Cardiac fibroblast (primary cell): ENCODE measurements around the gene STOML1.

Experiments used
- DNase-seq, 2 donors: peaks; one replicate each; pipeline versions ENCODE4 v3.0.0 to v3.0.0-alpha.2; 2010; ENCODE audit warnings: low read depth in 2 of 2
- H3K4me3 ChIP-seq, 2 donors: replicated peaks in 1 of 2; 1 replicate in 1 of 2; 2 replicates in 1 of 2; pipeline ENCODE4 v1.5.1; 2011; ENCODE audit warnings: low read depth in 2 of 2, low read length in 2 of 2, mild to moderate bottlenecking in 2 of 2, moderate library complexity in 1 of 2
- CTCF ChIP-seq: IDR thresholded peaks from one replicate; pipeline ENCODE4 v1.5.1; 2011; ENCODE audit warnings: low read depth, mild to moderate bottlenecking, low read length, inconsistent platforms

STOML1 gene

GRCh38 chr15:74032046-74032445 lies 40.0 kb upstream of the STOML1 start:
- no peak for DNase-seq
- H3K4me3 ChIP-seq = no peak overlapping the region
- TF ChIP-seq CTCF = no peak

- H3K4me3 ChIP-seq = no peak overlapping the region
- no peak for TF ChIP-seq CTCF
- DNase-seq = no peak
Measured at GRCh38 chr15:74028646-74029045, 36.6 kb upstream of the STOML1 start.

GRCh38 chr15:74027688-74028087 lies 35.6 kb upstream of the STOML1 start:
- no peak for DNase-seq
- TF ChIP-seq CTCF = no peak
- no peak overlapping the region for H3K4me3 ChIP-seq

GRCh38 chr15:74025436-74025835 lies 33.3 kb upstream of the STOML1 start:
- DNase-seq = peak; percentile 44 to 56
- no peak overlapping the region for H3K4me3 ChIP-seq
- TF ChIP-seq CTCF = no peak

GRCh38 chr15:74024687-74025086 lies 32.6 kb upstream of the STOML1 start:
- no peak for TF ChIP-seq CTCF
- no peak for DNase-seq
- H3K4me3 ChIP-seq = no peak overlapping the region

- DNase-seq = no peak
- no peak for TF ChIP-seq CTCF
- no peak overlapping the region for H3K4me3 ChIP-seq
Measured at GRCh38 chr15:74022706-74023470, 30.8 kb upstream of the STOML1 start.

GRCh38 chr15:74019734-74020133 lies 27.6 kb upstream of the STOML1 start:
- no peak for DNase-seq
- TF ChIP-seq CTCF = no peak

More at GRCh38 chr15:74019734-74020133, 27.6 kb upstream of the STOML1 start:
- no peak overlapping the region for H3K4me3 ChIP-seq
